HepG2 (cell line): ENCODE data around the gene RNU4-1. TPM values are rescaled to one million over a fixed set of nuclear protein-coding genes. Genes with fewer than 3 reads are reported as not detected.

Source experiments
- GZF1 ChIP-seq: sonication (generic); formaldehyde crosslinking; IDR thresholded peaks from 2 replicates; pipeline ENCODE4 v1.5.1; 2020; ENCODE audit warnings: mild to moderate bottlenecking, missing genetic modification reagents
- HIVEP1 ChIP-seq: sonication (generic); formaldehyde crosslinking; IDR thresholded peaks from 2 replicates; pipeline ENCODE4 v1.4.0; 2020; ENCODE audit warnings: mild to moderate bottlenecking, missing genetic modification reagents
- JUN ChIP-seq: sonication (generic); formaldehyde crosslinking; IDR thresholded peaks from 2 replicates; pipeline ENCODE4 v1.4.0; 2020; ENCODE audit warnings: mild to moderate bottlenecking, missing genetic modification reagents
- KLF16 ChIP-seq, 2 experiments: sonication (generic) in 1 of 2; formaldehyde crosslinking in 1 of 2; IDR thresholded peaks; 2 replicates each; pipeline versions ENCODE4 v1.6.1 to v1.8.0; 2016 to 2023; ENCODE audit warnings: missing genetic modification reagents in 2 of 2, missing compliant biosample characterization in 1 of 2
- PRDM4 ChIP-seq: sonication (generic); formaldehyde crosslinking; IDR thresholded peaks from 2 replicates; pipeline ENCODE4 v1.9.0; 2021; ENCODE audit warnings: missing genetic modification reagents, borderline replicate concordance
- RCOR2 ChIP-seq: IDR thresholded peaks from 2 replicates; pipeline ENCODE4 v1.6.1; 2016; ENCODE audit warnings: missing biosample characterization, missing genetic modification reagents
- TARDBP ChIP-seq: sonication (generic); formaldehyde crosslinking; IDR thresholded peaks from 2 replicates; pipeline ENCODE4 v1.8.0; 2022; ENCODE audit warnings: mild to moderate bottlenecking, missing genetic modification reagents
- ZKSCAN8 ChIP-seq: IDR thresholded peaks from 2 replicates; pipeline ENCODE4 v1.6.1; 2016; ENCODE audit warnings: borderline replicate concordance, missing genetic modification reagents, missing compliant biosample characterization
- ZNF142 ChIP-seq: sonication (generic); formaldehyde crosslinking; IDR thresholded peaks from 2 replicates; pipeline ENCODE4 v1.4.0; 2020; ENCODE audit warnings: missing genetic modification reagents
- ZNF570 ChIP-seq: sonication (generic); formaldehyde crosslinking; IDR thresholded peaks from 2 replicates; pipeline ENCODE4 v1.4.0; 2020; ENCODE audit warnings: mild to moderate bottlenecking, missing genetic modification reagents, borderline replicate concordance
- ZNF891 ChIP-seq: sonication (generic); formaldehyde crosslinking; IDR thresholded peaks from 2 replicates; pipeline ENCODE4 v1.5.0; 2020; ENCODE audit warnings: mild to moderate bottlenecking, missing genetic modification reagents
- polyA plus RNA-seq, 8 experiments: library from polyadenylated mRNA; depleted of rRNA in 3 of 8; stranded (reverse) in 7 of 8; unstranded in 1 of 8; fragments of >200 nt; fragmentation: Illumina TruSeq in 4 of 8; extraction: Trizol in 4 of 8; gene quantifications; 2 replicates each; pipeline versions ENCODE4 v1.2.1 to v1.2.3, GENCODE V29; 2011 to 2016; ENCODE audit warnings: low read depth in 4 of 8, missing spikeins in 1 of 8, mixed read lengths in 1 of 8; ENCODE audit not compliant: insufficient read depth in 1 of 8
- total RNA-seq, 5 experiments: library from RNA; depleted of rRNA; stranded (reverse); fragments of >200 nt; fragmentation: Illumina TruSeq; extraction: Trizol; gene quantifications; 2 replicates each; pipeline ENCODE4 v1.2.3, GENCODE V29; 2016; ENCODE audit warnings: low read depth in 1 of 5
- TF ChIP-seq, protein P1 (sequence below): sonication (generic); formaldehyde crosslinking; IDR thresholded peaks from 2 replicates; pipeline ENCODE4 v1.5.0; 2020; ENCODE audit warnings: mild to moderate bottlenecking, missing genetic modification reagents, moderate library complexity
- TF ChIP-seq, protein P2 (sequence below): sonication (generic); formaldehyde crosslinking; IDR thresholded peaks from 2 replicates; pipeline ENCODE4 v1.4.0; 2020; ENCODE audit warnings: low read depth, missing genetic modification reagents

The RNU4-1 gene
- total and polyA plus RNA-seq, 2 of the 13 experiments (the other 11 are each of a cell fraction or from before 2014, with no cell fraction given): 7,407 TPM; not detected in 1

DNA sequence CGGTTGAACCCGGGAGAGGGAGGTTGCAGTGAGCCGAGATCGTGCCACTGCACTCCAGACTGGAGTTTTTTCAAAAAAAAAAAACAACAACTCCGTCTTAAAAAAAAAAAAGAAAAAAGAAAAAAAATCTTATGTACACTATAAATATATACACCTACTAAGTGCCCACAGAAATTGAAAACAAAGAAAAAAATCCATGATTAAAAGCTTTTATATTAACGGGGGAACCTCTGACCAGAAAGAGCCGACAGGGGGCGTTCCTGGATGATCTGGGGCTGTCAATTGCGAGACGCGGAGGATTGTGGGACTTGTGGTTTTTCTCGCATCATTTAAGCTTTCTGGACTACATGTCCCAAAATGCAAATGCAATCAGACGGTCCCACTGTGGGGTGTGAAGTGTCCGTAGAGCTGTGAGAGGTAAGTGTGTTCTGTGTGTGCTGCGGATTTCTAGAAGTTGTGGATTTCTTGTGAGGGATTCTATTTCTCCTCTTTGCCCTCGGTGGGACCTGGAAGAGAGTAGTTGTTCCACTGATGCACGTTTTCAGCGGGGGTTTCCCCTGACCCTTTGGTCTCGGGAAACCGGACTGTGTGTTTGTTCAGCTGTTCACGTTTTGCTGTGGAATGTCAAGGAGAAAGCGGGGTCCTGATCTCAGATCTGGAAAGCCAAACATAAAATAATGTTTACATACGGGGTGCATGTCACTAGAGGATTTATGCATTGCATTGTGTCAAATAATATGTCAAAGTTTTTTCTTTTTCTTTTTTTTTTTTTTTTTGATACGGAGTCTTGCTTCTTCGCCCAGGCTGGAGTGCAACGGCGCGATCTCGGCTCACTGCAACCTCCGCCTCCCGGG is 9.2 kb upstream of the RNU4-1 start, which contains the start of gene SIRT4 (continued):
- TF ChIP-seq ZNF142 (CRISPR knock-in tag): no peak
- peak in 1 of 2 experiments; percentile 37; a peak in 1 of 4 replicates for TF ChIP-seq KLF16 (CRISPR knock-in tag; IDR thresholded peaks at IDR 0.05)
- TF ChIP-seq JUN: no peak
- TF ChIP-seq GZF1: no peak
- no peak for TF ChIP-seq PRDM4 (CRISPR knock-in tag)
- no peak for TF ChIP-seq ZNF891 (CRISPR knock-in tag)
- TF ChIP-seq ZNF570 (CRISPR knock-in tag): 0 out of 2 replicates have a peak, but pooled peaks have one; percentile 27
- 0 out of 2 replicates have a peak, but pooled peaks have one; percentile 25 for TF ChIP-seq ZKSCAN8 (CRISPR knock-in tag)
- TF ChIP-seq TARDBP (CRISPR knock-in tag): peak; percentile 40; the same call in 1 of the 2 replicates
- TF ChIP-seq RCOR2 (CRISPR knock-in tag): 0 out of 2 replicates have a peak, but pooled peaks have one; percentile 10
- TF ChIP-seq, protein P1, sequence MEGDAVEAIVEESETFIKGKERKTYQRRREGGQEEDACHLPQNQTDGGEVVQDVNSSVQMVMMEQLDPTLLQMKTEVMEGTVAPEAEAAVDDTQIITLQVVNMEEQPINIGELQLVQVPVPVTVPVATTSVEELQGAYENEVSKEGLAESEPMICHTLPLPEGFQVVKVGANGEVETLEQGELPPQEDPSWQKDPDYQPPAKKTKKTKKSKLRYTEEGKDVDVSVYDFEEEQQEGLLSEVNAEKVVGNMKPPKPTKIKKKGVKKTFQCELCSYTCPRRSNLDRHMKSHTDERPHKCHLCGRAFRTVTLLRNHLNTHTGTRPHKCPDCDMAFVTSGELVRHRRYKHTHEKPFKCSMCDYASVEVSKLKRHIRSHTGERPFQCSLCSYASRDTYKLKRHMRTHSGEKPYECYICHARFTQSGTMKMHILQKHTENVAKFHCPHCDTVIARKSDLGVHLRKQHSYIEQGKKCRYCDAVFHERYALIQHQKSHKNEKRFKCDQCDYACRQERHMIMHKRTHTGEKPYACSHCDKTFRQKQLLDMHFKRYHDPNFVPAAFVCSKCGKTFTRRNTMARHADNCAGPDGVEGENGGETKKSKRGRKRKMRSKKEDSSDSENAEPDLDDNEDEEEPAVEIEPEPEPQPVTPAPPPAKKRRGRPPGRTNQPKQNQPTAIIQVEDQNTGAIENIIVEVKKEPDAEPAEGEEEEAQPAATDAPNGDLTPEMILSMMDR (CRISPR knock-in tag): peak; percentile 82
- 0 out of 2 replicates have a peak, but pooled peaks have one; percentile 41 for TF ChIP-seq HIVEP1 (CRISPR knock-in tag)
- TF ChIP-seq, protein P2, sequence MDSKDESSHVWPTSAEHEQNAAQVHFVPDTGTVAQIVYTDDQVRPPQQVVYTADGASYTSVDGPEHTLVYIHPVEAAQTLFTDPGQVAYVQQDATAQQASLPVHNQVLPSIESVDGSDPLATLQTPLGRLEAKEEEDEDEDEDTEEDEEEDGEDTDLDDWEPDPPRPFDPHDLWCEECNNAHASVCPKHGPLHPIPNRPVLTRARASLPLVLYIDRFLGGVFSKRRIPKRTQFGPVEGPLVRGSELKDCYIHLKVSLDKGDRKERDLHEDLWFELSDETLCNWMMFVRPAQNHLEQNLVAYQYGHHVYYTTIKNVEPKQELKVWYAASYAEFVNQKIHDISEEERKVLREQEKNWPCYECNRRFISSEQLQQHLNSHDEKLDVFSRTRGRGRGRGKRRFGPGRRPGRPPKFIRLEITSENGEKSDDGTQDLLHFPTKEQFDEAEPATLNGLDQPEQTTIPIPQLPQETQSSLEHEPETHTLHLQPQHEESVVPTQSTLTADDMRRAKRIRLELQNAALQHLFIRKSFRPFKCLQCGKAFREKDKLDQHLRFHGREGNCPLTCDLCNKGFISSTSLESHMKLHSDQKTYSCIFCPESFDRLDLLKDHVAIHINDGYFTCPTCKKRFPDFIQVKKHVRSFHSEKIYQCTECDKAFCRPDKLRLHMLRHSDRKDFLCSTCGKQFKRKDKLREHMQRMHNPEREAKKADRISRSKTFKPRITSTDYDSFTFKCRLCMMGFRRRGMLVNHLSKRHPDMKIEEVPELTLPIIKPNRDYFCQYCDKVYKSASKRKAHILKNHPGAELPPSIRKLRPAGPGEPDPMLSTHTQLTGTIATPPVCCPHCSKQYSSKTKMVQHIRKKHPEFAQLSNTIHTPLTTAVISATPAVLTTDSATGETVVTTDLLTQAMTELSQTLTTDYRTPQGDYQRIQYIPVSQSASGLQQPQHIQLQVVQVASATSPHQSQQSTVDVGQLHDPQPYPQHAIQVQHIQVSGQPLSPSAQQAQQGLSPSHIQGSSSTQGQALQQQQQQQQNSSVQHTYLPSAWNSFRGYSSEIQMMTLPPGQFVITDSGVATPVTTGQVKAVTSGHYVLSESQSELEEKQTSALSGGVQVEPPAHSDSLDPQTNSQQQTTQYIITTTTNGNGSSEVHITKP (CRISPR knock-in tag): peak; percentile 99
